Measurements from ENCODE around the gene PCDH1.
A peak's percentile ranks its signal among the peaks of the same experiment; 100 is the strongest.
"Not testable (repeated sequence)": the region's sequence is repeated elsewhere in the genome, so short reads cannot be mapped to it uniquely, and the experiment has no call there.

The PCDH1 gene

DNA sequence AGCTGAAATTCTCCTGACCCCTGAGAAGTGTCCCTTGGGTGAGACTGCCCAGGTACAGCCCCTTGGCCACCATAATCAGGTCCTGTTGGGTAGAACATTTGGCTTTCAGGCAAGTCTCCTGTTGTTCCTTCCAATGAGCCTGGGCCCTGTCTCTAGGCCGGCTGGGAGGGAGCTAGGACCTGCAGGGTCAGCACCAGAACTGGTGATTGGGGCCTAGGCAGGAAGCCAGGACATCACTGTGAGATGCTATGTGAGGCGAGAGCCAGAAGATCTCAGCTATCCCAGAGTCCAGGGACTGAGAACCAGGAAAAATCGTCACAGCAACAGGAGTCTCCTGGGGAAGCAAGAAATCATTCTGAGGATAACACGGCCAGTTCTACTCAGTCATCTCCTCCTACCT lies 51.5 kb downstream of the PCDH1 start:
- no peak for DNase-seq

DNA sequence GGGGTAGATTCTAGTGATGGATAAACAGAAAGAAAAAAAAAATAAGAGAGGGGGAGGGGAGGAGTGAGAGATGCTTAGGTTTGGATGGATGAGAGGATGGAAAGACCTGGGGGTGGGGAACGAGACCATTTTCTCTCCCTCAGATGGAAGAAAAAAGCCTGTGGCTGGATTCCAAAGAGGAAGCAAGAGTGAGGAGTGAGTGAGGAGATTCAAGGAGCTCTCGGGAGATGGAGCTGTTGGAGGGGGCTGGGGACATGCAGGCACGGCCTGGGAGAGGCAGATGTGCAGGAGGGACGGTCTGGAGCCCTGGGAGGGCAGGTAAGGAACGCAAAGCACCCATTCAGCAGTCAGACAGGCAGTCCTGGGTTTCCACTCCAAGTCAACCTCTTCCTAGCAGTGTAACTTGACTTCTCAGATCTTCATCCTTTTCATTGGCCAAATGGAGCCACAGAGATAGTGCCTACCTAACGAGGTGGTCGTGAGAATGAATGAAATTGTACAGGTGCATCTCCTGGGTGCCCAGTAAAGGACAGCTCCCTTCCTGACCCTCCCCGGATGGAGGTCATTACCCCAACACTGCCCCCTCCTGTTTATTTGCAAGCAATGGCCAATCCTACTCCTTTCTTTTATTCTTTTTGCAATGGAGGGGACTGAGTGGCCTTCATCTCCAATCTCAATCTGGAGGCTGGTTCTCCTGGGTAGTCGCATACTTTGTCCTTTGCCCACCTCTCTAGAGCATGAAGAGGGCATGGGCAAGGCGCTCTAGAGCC lies 52.2 kb downstream of the PCDH1 start:
- peak; percentile 32 to 63 (median 48) for DNase-seq

DNA sequence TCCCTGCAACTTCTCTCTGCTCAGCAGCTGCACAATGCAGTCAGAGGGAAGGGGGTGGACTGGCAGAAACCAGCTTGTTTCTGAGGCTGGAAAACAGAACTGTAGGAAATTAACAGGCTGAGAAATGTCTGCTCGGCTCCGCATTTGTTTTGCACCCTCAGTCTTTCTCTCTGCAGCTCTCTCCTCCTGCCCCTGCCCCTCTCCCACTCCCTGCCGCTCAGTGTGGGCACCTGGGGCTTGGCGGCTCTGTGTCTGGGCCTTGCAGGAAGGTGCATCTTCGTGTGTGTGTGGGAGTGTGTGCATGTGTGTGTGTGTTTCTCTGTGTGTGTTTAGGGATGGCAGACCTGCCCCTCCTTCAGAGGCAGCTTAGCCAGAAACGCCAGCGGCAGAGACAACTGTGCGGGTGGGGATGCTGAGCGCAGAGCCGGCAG lies 53.0 kb downstream of the PCDH1 start:
- no peak for DNase-seq

DNA sequence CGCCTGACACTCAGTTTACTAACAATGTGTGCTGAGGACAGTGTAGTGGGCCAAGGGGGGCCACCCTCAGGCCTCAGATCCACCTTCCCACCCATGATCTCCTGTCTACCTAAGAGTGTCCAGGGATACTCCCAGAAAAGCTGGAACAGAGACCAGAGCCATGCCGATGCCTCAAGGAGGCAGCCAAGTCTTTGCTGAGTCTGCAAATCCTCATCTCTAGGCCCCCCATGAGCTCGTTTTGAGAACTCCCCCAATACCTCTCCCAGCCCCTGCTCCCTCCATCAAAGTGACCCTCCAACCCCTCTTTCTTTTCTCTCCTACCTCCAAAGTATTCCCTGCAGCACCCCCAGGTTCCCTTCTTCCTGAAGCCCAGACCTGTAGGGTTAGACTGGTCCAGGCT lies 53.5 kb downstream of the PCDH1 start:
- DNase-seq: no peak

DNA sequence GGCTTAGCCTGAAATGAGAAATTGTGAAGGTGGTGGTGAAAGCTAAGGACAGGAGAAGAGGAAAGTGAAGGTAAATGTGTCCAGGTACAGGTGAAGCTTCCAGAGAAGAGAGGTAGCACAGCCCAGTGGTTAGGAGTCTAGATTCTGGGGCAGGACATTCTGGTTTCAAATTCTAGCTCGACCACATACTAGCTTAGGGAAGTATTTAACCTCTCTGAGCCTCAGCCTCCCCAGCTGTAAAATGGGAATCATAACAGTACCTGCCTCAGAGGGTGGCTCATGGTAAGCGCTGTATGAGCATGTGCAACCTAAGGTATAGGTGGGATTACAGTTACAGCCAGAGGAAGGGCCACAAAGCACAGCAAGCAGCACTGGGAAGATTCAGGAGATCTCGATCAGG lies 55.2 kb downstream of the PCDH1 start:
- DNase-seq: no peak

DNA sequence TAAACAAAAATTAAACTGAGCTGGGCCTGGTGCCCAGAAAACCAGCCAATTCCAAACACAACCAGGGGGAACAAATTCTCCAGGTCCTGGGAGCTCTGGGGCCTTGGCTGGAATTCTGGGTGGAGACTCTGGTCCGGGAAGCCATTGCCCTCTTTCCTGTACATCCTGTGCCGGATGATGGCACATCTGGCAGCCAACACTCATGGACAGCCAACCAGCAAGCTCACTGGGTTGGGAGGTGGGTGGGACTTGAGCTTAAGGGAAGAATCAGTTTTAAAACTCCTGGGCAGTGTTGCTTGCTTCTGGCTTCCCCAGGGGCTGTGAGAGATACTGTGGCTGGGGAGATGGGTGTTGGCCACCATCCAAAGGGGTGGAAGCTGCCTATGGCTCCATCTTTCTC lies 56.1 kb downstream of the PCDH1 start:
- DNase-seq: no peak

DNA sequence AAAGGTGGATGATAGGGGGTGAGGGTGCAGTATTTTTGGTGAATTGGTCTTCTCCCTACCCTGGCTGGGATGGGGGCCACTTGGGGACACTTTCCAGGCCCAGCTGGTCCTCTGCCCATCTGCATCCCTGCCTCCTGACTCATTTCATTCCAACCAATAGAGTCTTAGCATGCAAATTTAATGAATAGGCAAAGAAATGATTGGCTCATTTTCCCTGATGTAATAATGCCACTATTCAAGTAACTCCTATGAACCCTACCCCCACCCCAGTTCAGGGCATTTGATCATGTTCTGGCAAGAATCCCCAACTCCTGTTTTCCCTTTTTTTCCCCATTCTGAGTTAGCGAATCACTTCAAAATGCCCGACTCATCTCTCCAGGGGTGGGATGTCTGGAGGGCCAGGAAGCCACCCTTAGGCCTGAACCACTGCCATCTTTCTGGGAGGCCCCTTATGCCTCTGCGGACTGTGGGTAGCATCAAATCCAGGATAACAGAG lies 56.7 kb downstream of the PCDH1 start:
- peak; percentile 22 to 37 (median 29) for DNase-seq

DNA sequence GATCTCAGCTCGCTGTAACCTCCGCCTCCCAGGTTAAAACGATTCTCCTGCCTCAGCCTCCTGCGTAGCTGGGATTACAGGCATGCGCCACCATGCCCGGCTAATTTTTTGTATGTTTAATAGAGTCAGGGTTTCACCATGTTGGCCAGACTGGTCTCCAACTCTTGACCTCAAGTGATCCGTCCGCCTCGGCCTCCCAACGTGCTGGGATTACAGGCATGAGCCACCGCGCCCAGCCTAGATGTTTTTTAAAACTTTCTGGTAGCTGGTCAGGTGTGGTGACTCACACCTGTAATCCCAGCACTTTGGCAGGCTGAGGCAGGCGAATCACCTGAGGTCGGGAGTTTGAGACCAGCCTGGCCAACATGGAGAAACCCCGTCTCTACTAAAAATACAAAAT lies 57.5 kb downstream of the PCDH1 start:
- DNase-seq: not testable (repeated sequence)

DNA sequence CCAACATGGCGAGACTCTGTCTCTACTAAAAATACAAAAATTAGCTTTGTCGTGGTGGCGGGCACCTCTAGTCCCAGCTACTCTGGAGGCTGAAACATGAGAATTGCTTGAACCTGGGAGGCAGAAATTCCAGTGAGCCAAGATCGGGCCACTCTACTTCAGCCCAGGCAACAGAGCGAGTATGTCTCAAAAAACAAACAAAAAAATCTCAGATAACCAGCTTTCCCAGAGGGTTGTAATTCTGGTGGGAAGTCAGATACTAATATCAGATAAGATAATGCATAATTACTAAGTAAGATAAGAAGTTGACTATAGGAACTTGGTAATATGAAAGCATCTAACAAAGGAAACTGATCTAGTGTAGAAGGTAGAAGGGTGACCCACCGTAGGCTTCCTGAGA lies 60.6 kb downstream of the PCDH1 start:
- DNase-seq: no peak

DNA sequence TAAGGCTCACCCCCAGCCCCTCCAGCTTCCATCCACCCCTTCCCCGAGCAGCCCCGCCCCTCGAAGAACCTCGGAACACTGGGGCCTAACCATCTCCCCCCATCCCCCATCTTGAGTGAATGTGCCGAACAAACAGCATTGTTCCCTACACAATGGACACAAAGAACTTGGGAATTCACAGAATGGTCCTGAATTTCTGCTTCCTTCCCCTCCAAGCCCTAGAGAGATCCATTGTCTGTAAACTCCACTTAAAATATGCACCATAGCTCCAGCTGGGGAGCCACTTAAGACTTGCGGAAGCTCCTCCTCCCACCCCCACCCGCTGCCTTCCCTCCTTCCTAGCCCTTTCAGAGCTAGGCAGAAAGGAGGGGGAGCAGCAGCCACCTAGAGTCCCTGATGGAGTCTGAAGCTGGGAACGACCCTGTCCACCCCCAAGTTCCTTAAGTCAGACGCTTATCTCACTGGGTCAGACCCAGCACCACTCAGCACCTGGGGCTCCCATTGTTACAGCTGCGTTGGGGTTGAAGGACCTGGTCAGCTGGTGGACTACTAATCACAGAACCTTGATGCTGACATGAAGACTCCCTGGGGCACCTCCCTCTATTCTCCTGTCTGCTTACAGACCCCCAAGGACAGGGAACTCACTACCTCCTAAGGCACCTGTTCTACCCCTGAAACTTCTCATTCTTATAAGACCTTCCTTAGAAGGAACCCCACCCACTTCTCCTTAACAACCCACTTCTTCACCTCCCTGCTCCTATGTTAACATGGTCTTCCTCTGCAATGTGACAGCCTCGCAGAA lies 61.4 kb downstream of the PCDH1 start:
- no peak for DNase-seq

DNA sequence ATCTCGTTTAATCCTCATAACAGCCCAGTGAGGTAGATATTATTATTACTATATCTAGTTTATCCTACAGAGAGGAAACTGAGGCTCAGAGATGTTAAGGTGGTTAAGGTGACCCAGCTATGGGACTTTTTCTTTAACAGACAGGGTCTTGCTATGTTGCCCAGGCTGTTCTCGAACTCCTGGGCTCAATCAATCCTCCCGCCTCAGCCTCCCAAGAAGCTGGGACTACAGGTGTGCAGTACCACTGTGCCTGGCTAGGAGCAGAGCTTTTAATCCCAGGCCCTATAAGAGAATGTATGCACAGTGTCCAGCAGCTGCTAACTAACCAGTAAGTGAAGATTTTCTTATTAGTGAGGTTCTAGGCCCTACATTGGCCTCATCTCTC lies 62.4 kb downstream of the PCDH1 start:
- DNase-seq: no peak

DNA sequence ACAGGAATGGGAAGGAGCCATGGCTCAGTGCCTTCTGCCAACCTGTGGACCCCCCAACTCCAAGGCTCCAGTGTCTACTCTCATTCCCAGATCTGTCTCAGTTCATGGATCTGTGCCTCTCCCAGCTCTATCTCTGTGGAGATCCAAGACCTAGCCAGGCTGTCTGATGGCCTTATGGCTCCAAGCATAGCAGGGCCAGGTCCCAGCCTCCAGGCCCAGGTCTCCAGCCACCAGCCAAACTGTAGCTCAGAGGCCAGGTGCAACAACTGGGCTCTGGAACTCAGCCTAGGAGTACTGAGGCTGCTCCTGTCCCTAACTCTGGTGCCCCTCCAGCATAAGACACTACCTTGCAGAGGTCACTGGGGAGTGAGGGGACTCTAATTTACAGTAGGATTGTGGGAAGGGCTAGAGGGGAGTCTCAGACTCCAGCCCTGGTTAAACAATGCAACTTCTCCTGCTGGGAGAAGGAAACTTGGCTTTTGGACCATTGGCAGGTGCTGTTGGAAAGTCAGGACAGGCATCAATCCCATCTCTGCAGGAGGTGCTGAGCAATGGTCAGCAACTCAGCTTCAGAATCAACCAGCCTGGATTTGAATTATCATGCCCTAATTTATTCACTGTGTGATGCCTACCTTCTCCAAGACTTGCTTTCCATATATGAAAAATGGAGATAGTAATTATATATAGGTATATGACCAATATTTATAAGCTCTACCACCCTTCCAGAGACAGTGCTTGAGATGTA lies 63.0 kb downstream of the PCDH1 start:
- DNase-seq: no peak

DNA sequence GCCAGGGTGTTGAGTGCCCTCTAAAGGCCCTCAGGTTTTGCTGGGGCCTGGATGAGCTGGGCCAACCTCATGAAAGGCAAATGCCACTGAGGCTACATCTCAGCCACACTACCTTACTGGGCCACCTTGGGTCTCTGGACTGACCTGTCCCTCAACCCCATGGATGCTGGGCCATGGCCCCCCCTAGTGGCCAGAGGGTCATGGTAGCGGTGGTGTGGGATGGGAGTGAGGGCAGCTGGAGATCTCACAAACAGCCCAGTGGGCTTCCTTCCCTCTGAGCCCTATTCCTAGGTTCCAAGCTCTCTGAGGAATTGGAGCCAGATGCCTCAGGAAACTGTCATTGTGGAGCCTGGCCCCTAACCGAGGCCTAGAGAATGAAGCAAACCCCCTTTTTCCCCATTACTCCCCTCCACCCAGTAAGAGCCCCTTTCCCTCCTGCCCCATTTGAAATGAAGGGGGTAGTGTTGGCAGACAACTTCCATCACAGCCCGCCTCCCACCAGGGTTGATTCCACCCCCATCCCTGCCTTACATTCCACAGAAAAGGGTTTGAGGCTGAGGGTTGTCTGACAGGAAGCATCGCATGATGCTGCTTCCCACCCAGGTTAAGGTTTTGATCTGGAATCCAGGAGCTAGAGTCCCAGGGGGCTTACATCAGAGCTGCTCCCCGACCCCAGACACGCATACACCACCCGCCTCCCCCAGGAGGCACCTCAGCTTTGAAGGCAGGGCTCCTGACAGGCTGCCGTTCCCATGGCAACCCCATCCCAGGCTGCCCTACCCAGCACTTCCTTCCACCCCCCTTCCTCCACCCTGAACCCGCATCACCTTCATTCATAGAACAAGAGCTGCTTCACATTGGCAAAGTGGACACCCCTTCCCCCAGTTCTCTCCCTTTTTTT lies 63.9 kb downstream of the PCDH1 start:
- peak; percentile 44 to 81 (median 64) for DNase-seq

DNA sequence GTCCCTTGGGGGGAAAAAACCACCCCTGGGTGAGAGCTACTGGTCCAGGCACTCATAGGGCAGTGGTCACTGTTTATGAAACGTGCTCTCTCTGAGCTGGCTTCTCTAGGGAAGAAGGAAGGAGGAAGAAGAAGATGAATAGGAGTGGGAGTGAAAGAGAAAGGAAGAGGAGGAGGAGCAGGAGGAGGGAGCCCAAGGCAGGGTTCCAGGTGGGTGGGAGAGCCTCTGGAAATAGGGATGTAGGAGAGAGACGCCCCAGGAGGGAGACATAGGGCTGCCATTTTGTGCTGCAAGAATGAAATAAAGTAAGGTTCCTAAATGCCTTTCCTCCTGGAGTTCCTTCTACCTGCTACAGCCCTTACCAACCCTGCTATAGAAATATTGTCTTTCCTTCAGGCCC lies 65.7 kb downstream of the PCDH1 start:
- no peak for DNase-seq

DNA sequence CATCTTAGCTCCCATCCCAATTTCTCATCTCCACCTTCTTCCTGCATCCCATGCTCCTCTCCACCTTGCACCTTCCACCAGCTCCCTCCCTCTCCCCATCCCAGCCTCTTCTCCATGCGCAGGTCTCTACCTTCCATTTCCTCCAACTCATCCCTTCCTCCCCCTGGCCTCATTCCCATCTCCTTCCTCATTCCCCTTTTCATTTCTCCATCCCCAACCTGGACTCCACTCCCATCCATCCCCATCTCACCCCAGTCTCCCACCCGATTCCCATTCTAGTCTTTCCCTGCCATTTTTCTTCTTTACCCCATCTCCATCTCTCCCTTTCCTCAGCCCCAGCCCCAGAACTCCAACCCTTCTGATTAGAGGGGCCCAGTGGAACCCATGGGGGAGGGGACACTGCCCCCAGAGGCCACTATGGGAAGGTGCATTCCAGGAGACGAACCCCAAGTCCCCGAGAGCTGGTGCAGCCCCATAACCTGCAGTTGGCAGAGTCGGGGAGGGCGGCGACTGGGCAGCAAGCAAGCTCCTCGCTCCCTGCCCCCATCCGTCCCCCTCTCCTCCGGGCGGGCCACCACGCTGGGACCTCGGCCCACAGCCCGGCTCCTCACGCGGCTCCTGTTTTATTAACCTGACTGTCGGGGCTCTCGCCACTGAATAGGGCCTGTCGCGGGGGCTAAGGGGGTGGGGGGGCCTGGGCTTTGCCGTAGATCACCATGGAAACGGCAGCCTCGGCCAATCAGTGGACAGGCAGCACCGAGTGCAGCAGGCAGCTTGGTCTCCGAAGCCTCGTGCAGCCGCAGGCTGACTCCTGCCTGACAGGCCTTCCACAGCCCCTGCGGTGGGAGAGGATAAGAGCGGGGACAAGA lies 66.7 kb downstream of the PCDH1 start:
- DNase-seq: peak; percentile 24 to 36 (median 27)

DNA sequence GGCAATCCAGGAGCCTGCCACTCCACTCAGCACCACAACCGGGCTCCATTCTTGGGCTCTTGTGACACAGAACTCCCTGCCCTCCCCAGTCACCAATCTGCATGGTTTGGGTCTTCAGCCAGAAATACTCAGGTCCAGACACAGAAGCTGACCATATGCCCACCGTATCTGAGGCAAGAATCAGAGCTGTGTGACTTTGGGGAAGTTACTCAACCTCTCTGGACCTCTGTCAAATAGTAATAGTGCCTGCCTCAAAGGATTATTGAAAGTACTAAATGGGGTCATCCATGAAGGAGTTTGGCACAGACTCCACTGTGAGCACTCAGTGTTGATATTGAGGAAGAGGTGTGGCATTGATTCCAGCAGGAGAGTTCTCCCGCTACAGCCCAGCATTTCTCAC lies 67.5 kb downstream of the PCDH1 start:
- no peak for DNase-seq

DNA sequence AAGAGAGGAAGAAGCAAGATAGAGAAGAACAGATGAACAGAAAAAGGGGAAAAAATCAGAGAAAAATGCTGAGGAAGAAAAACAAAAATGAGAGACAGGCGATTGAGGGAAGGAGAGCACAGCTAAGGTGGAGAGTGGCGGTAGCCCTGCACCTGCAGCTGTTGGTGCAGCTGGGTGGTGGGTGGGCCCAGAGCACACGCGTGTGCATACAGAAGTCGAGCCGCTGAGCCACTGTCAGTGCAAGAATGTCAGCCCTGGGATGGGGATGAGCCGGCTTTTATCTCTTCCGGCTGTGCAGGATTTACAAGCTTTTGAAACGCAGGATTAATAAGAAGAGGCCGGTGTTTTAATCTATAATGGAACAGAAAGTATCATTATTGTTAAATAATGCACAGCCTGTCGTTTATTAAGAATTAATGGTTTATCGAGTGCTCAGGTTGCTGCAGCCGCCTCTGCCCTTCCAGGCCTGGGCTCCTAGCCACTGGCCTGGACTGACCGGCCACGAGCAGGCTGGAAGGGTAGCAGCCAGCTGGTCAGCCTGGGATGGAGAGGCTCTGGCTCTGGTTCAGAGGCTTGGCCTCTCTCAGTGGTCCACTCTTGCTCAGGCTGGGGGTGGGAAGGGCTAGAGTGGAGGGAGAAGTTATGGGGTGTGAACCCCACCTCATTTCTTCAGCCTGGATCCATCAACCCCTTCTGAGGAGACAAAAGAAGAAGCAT lies 68.7 kb downstream of the PCDH1 start:
- no peak for DNase-seq

DNA sequence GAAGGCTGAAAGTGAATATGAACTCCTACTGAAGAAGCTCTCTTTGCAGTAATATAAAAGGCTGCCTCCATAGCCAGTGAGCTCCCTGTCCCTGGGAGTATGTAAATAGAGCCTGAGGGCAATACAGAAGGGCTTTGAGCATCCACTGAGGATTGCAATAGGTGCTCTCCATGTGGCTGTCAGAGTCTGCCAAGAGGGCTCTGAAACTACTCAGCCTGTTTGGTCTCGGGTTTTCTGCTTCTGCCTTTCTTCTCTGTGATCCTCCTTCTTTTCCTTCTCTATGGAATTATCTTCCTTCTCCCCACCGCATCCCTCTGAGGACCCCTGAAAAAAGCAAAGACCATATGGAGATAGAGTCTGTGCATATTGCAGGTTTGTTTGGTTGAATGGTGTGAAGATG lies 69.4 kb downstream of the PCDH1 start:
- DNase-seq: no peak

DNA sequence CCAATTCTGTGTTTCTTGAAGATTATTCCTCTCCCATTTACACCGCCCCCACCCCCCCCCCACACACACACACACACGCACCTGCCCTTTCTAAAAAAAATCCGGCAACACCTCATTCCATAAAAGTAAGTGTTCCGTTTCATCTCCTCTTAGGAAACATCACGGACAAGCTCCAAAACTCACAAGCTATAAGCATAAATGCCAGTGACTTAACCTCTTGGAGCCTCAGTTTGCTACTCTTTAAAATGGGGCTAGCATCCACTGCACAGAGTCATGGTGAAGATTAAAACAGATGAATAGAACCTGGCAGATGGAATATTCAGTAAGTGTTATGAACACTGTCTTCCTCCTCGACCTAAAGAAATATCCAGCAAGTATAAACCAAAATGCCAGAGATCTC lies 70.5 kb downstream of the PCDH1 start:
- no peak for DNase-seq

DNA sequence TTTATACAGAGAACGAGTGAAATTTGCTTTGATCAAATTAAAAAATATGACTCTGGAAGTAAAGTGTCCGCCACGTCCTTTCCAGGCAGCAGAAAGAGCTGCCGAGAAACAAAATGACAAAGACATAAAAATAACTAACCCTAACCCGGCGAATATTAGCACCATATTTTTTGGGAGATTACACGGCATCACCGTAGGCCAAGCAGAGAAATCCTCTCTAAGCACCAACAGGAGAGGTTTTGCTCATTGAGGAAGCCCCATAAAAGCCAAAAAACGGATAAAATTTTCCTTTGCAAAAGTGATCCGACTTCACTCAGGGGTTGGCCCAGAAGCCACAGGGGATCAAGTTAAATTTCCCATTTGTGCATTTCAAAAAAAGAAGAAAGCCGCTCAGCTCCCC lies 70.9 kb downstream of the PCDH1 start:
- no peak for DNase-seq

DNA sequence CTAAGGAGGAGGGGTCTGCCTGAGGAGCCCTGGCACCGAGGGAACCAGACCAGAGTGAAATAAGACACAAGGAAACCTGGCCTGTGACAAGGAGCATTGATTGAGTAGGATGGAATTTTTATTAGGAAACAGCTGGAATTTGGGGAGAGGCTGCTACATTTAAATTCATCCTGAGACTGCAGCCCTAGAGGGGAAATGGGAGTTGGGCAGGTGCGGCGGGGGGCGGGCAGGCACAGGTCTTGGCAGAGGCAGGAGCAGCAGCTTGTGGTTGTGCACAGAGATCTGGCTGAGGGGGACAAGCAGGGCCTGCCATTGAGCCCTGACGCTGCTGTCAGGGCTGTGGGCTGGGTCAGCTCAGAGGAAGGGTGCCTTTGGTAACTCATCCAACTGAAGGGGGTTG lies 71.6 kb downstream of the PCDH1 start:
- no peak for DNase-seq

Measured in suppressor macrophage treated with lipopolysaccharide for 1 hour (primary cell).